Measurements from ENCODE around the gene LYZL1.

The LYZL1 gene

DNA sequence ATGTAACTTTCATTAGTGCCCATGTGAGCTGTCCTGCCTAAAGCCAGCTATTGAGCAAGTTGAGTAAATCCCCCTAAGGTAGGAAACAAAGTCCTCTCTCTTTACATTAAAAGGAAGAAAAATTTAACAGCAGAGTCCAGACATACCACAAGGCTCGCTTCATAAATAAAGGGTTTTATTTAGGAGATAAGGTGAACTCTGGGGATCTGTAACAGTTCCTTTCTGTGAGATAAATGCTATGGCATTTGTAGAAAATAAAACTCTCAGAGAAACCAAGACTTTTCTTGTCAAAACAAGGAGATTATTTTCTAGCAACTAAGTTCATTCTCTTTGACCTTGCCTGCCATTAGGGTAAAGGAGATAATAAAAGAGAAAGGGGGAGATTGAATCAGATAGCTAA, 32.3 kb upstream of the LYZL1 start:
- H3K4me1 ChIP-seq (ENCODE audit: insufficient read depth, low read length, poor library complexity, severe bottlenecking) = peaks cover 8% of the 10 kb centered on the region
- H3K79me2 ChIP-seq (ENCODE audit: insufficient read depth, low read length) = no peaks in the 10 kb centered on the region
- no peaks in the 10 kb centered on the region for H4K20me1 ChIP-seq (ENCODE audit: insufficient read depth, low read length, poor library complexity, severe bottlenecking)
- H3K9me3 ChIP-seq (ENCODE audit: insufficient read depth, low read depth, low read length) = no peaks in the 10 kb centered on the region; the same call in 1 of the 2 replicates
- no peaks in the 10 kb centered on the region for H3K36me3 ChIP-seq (ENCODE audit: insufficient read depth, low read length)
- no peaks in the 10 kb centered on the region for H3K9me2 ChIP-seq (replicated peaks; ENCODE audit: low read depth, low read length)
- no peak for TF ChIP-seq EZH2phosphoT487 (IDR thresholded peaks at IDR 0.05; ENCODE audit: borderline replicate concordance)
- TF ChIP-seq, protein P1, sequence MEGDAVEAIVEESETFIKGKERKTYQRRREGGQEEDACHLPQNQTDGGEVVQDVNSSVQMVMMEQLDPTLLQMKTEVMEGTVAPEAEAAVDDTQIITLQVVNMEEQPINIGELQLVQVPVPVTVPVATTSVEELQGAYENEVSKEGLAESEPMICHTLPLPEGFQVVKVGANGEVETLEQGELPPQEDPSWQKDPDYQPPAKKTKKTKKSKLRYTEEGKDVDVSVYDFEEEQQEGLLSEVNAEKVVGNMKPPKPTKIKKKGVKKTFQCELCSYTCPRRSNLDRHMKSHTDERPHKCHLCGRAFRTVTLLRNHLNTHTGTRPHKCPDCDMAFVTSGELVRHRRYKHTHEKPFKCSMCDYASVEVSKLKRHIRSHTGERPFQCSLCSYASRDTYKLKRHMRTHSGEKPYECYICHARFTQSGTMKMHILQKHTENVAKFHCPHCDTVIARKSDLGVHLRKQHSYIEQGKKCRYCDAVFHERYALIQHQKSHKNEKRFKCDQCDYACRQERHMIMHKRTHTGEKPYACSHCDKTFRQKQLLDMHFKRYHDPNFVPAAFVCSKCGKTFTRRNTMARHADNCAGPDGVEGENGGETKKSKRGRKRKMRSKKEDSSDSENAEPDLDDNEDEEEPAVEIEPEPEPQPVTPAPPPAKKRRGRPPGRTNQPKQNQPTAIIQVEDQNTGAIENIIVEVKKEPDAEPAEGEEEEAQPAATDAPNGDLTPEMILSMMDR (conservative IDR thresholded peaks at IDR 0.05; ENCODE audit: low read length) = no peak
- H3K9ac ChIP-seq (ENCODE audit: low read depth, low read length, poor library complexity, severe bottlenecking) = no peak overlapping the region
- no peak overlapping the region for H3K4me2 ChIP-seq (ENCODE audit: low read depth, low read length, poor library complexity, severe bottlenecking)
- H2AFZ ChIP-seq (ENCODE audit: low read length) = no peak overlapping the region
- no peaks in the 10 kb centered on the region for H3F3A ChIP-seq (ENCODE audit: low read depth)
- H3K4me3 ChIP-seq (ENCODE audit: low read length, poor library complexity, severe bottlenecking) = no peak overlapping the region
- H3K27me3 ChIP-seq (ENCODE audit: insufficient read depth, low read length, poor library complexity, severe bottlenecking) = no peaks in the 10 kb centered on the region

DNA sequence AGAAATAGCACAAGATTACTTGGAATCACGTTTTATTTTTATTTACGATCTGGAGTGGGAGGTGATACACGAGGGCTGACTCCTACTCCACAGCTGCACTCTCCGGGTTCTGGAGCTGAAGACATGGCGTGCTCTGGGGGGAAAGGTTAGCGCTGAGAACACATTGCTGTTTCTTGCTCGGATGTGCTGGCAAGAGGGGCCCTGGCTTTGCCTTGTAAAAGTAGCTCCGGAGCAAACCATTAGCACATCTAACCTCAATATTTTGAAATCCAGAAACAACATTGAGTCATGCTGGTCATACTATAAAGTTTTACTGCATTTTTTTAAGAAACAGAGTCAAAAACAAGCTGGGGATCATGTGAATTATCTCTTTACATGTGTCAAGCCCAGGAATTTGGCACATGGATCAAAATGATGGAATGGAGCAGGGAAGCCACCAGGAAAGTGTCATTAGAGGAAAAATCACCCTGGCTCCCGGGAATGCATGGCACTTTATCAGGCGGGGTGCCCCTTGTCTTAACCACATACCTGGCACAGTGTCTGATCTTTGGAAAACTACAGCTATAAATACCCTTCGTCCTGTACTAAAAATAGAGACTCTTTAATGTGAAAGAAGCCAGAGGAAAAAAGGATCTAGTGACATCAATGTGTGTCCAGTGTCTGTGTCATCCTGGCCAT, 31.6 kb upstream of the LYZL1 start:
- Histone ChIP-seq H3K79me2 (ENCODE audit: insufficient read depth, low read length) (no peaks in the 10 kb centered on the region), H2AFZ (ENCODE audit: low read length) (no peak overlapping the region), H3K9me2 (replicated peaks; ENCODE audit: low read depth, low read length) (no peaks in the 10 kb centered on the region), H4K20me1 (ENCODE audit: insufficient read depth, low read length, poor library complexity, severe bottlenecking) (no peaks in the 10 kb centered on the region), H3K4me2 (ENCODE audit: low read depth, low read length, poor library complexity, severe bottlenecking) (no peak overlapping the region), H3K4me1 (ENCODE audit: insufficient read depth, low read length, poor library complexity, severe bottlenecking) (peaks cover 8% of the 10 kb centered on the region), H3K9me3 (ENCODE audit: insufficient read depth, low read depth, low read length) (no peaks in the 10 kb centered on the region; the same call in 1 of the 2 replicates), H3K9ac (ENCODE audit: low read depth, low read length, poor library complexity, severe bottlenecking) (no peak overlapping the region), H3K36me3 (ENCODE audit: insufficient read depth, low read length) (no peaks in the 10 kb centered on the region), H3K27me3 (ENCODE audit: insufficient read depth, low read length, poor library complexity, severe bottlenecking) (no peaks in the 10 kb centered on the region), H3K4me3 (ENCODE audit: low read length, poor library complexity, severe bottlenecking) (no peak overlapping the region), H3F3A (ENCODE audit: low read depth) (no peaks in the 10 kb centered on the region)
- TF ChIP-seq, protein P1 (conservative IDR thresholded peaks at IDR 0.05; ENCODE audit: low read length) = no peak
- TF ChIP-seq EZH2phosphoT487 (IDR thresholded peaks at IDR 0.05; ENCODE audit: borderline replicate concordance) = no peak

DNA sequence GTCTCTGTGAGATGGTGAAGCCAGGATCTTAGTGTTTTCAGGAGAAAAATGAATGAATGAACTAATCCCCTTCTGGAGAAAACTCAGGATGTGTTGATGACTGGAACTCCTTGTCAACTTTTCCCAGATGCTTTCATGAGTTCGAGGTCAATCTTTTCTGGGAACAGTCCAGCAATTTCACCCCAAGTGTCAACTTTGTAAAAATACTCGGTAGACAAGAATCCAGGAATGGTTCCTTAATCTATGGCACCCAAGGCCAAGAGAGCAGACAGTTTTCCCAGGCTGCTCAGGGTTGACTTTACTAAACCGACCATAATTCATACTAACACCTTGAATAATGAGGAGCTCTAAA, 31.1 kb upstream of the LYZL1 start:
- no peak overlapping the region for H3K9ac ChIP-seq (ENCODE audit: low read depth, low read length, poor library complexity, severe bottlenecking)
- no peaks in the 10 kb centered on the region for H4K20me1 ChIP-seq (ENCODE audit: insufficient read depth, low read length, poor library complexity, severe bottlenecking)
- H3K36me3 ChIP-seq (ENCODE audit: insufficient read depth, low read length) = no peaks in the 10 kb centered on the region
- no peaks in the 10 kb centered on the region for H3K79me2 ChIP-seq (ENCODE audit: insufficient read depth, low read length)
- H3K9me2 ChIP-seq (replicated peaks; ENCODE audit: low read depth, low read length) = no peaks in the 10 kb centered on the region
- no peak for TF ChIP-seq EZH2phosphoT487 (IDR thresholded peaks at IDR 0.05; ENCODE audit: borderline replicate concordance)
- TF ChIP-seq, protein P1 (conservative IDR thresholded peaks at IDR 0.05; ENCODE audit: low read length) = no peak
- H3F3A ChIP-seq (ENCODE audit: low read depth) = no peaks in the 10 kb centered on the region
- H3K4me3 ChIP-seq (ENCODE audit: low read length, poor library complexity, severe bottlenecking) = no peak overlapping the region
- H3K27me3 ChIP-seq (ENCODE audit: insufficient read depth, low read length, poor library complexity, severe bottlenecking) = no peaks in the 10 kb centered on the region
- peaks cover 8% of the 10 kb centered on the region for H3K4me1 ChIP-seq (ENCODE audit: insufficient read depth, low read length, poor library complexity, severe bottlenecking)
- H3K4me2 ChIP-seq (ENCODE audit: low read depth, low read length, poor library complexity, severe bottlenecking) = no peak overlapping the region
- H3K9me3 ChIP-seq (ENCODE audit: insufficient read depth, low read depth, low read length) = no peaks in the 10 kb centered on the region; the same call in 1 of the 2 replicates
- H2AFZ ChIP-seq (ENCODE audit: low read length) = no peak overlapping the region

Data from Loucy (cell line).